Loucy (cell line): ENCODE measurements around the gene NOS3.

Experiments
- H2AFZ ChIP-seq: fragments of 200-600 bp; sonication (generic); 2 replicates; pipeline ENCODE4 v1.6.0; 2016; ENCODE audit warnings: antibody characterized with exemption, mild to moderate bottlenecking, low read length, moderate library complexity
- H3F3A ChIP-seq: fragments of 200-600 bp; 2 replicates; pipeline ENCODE4 v1.6.0; 2016; ENCODE audit warnings: antibody characterized with exemption, low read depth, mild to moderate bottlenecking
- H3K27me3 ChIP-seq: fragments of 200-600 bp; sonication (generic); 2 replicates; pipeline ENCODE4 v1.6.1; 2014; ENCODE audit warnings: low read length, mild to moderate bottlenecking; ENCODE audit not compliant: insufficient read depth, poor library complexity, severe bottlenecking
- H3K36me3 ChIP-seq: fragments of 200-600 bp; sonication (generic); 2 replicates; pipeline ENCODE4 v1.6.1; 2016; ENCODE audit warnings: low read length; ENCODE audit not compliant: insufficient read depth
- H3K4me1 ChIP-seq: fragments of 200-600 bp; sonication (generic); 2 replicates; pipeline ENCODE4 v1.5.1; 2014; ENCODE audit warnings: low read length, mild to moderate bottlenecking; ENCODE audit not compliant: insufficient read depth, poor library complexity, severe bottlenecking
- H3K4me2 ChIP-seq: fragments of 200-600 bp; sonication (generic); 2 replicates; pipeline ENCODE4 v1.6.0; 2014; ENCODE audit warnings: antibody characterized with exemption, low read length, low read depth, mild to moderate bottlenecking; ENCODE audit not compliant: poor library complexity, severe bottlenecking
- H3K4me3 ChIP-seq: fragments of 200-600 bp; sonication (generic); 2 replicates; pipeline ENCODE4 v1.5.1; 2014; ENCODE audit warnings: low read length, mild to moderate bottlenecking, mixed read lengths; ENCODE audit not compliant: poor library complexity, severe bottlenecking
- H3K79me2 ChIP-seq: fragments of 200-600 bp; sonication (generic); 2 replicates; pipeline ENCODE4 v1.6.1; 2014; ENCODE audit warnings: low read length; ENCODE audit not compliant: insufficient read depth
- H3K9ac ChIP-seq: fragments of 200-600 bp; sonication (generic); 2 replicates; pipeline ENCODE4 v1.6.0; 2014; ENCODE audit warnings: mild to moderate bottlenecking, low read depth, low read length, moderate library complexity; ENCODE audit not compliant: poor library complexity, severe bottlenecking
- H3K9me2 ChIP-seq: fragments of 200-600 bp; sonication (generic); replicated peaks from 2 replicates; pipeline ENCODE4 v1.6.1; 2016; ENCODE audit warnings: low read depth, low read length, mixed read lengths
- H3K9me3 ChIP-seq: fragments of 200-600 bp; sonication (generic); 2 replicates; pipeline ENCODE4 v1.6.1; 2014; ENCODE audit warnings: mild to moderate bottlenecking, antibody characterized with exemption, low read length, low read depth; ENCODE audit not compliant: insufficient read depth
- H4K20me1 ChIP-seq: fragments of 200-600 bp; sonication (generic); 2 replicates; pipeline ENCODE4 v1.6.0; 2014; ENCODE audit warnings: antibody characterized with exemption, low read length, mild to moderate bottlenecking; ENCODE audit not compliant: insufficient read depth, poor library complexity, severe bottlenecking
- EZH2phosphoT487 ChIP-seq: fragments of 200-600 bp; IDR thresholded peaks from 2 replicates; pipeline ENCODE4 v1.6.1; 2018; ENCODE audit warnings: antibody characterized with exemption, mild to moderate bottlenecking, moderate library complexity, borderline replicate concordance
- TF ChIP-seq, protein P1 (sequence below): fragments of 200-600 bp; sonication (generic); conservative IDR thresholded peaks from 2 replicates; pipeline ENCODE4 v1.5.1; 2014; ENCODE audit warnings: mild to moderate bottlenecking, antibody characterized with exemption, low read length

Gene NOS3

DNA sequence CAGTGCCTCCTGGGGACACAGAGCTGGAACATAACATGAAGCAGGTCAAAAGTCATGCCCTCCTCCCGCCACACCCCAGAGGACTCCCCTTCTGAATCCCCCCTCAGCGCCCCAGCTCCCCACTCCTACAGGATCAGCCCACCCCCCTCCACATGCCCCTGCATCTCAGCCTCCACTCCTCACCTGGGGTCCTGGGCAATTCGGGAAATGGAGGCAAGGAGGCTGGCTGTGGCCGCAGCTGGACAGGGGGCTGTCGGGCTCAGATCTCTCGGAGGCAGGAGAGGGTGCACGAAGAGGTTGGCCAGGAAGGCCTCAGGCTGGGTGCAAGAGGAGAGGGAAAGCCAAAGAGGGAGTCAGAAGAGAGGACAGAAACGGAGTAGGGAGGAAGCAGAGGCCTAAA, 25.7 kb downstream of the NOS3 start:
- Histone ChIP-seq H4K20me1 (no peaks in the 10 kb centered on the region), H3K9me3 (no peaks in the 10 kb centered on the region), H3K36me3 (no peaks in the 10 kb centered on the region), H3K4me2 (no peak overlapping the region), H3K79me2 (no peaks in the 10 kb centered on the region), H3K9ac (no peak overlapping the region), H3K4me1 (peaks cover 29% of the 10 kb centered on the region), H3K9me2 (no peaks in the 10 kb centered on the region), H2AFZ (no peak overlapping the region), H3K27me3 (no peaks in the 10 kb centered on the region), H3K4me3 (no peak overlapping the region), H3F3A (no peaks in the 10 kb centered on the region)
- TF ChIP-seq, protein P1, sequence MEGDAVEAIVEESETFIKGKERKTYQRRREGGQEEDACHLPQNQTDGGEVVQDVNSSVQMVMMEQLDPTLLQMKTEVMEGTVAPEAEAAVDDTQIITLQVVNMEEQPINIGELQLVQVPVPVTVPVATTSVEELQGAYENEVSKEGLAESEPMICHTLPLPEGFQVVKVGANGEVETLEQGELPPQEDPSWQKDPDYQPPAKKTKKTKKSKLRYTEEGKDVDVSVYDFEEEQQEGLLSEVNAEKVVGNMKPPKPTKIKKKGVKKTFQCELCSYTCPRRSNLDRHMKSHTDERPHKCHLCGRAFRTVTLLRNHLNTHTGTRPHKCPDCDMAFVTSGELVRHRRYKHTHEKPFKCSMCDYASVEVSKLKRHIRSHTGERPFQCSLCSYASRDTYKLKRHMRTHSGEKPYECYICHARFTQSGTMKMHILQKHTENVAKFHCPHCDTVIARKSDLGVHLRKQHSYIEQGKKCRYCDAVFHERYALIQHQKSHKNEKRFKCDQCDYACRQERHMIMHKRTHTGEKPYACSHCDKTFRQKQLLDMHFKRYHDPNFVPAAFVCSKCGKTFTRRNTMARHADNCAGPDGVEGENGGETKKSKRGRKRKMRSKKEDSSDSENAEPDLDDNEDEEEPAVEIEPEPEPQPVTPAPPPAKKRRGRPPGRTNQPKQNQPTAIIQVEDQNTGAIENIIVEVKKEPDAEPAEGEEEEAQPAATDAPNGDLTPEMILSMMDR, result no peak
- TF ChIP-seq EZH2phosphoT487, result no peak

DNA sequence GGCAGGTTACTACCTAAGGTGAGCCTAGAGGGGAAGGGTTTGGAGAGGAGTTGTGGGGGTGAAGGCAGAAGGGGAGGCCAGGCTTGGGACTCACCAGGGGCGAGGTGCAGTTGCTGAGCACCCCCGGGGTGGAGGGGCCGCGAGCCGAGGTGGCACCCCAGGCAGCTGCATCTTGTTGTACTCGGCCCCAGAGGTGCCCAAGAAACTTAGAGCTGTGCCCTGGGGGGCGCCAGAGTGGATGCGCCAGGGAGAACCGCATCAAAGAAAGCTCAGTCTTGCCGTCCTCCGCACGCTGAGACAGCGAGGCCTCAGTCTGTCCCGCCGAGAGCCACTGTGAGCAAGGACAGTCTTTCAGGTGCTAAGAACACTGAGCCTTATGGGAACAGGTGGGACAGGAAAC, 26.1 kb downstream of the NOS3 start:
- TF ChIP-seq, protein P1, result no peak; the same call in 1 of the 2 replicates
- no peak for TF ChIP-seq EZH2phosphoT487
- H3K4me1 ChIP-seq, result peaks cover 29% of the 10 kb centered on the region
- H3K27me3 ChIP-seq, result no peaks in the 10 kb centered on the region
- H3K9ac ChIP-seq, result no peak overlapping the region
- no peak overlapping the region for H3K4me2 ChIP-seq
- no peak overlapping the region for H3K4me3 ChIP-seq
- H3F3A ChIP-seq, result no peaks in the 10 kb centered on the region
- H3K79me2 ChIP-seq, result no peaks in the 10 kb centered on the region
- no peaks in the 10 kb centered on the region for H3K9me3 ChIP-seq
- H3K36me3 ChIP-seq, result no peaks in the 10 kb centered on the region
- H2AFZ ChIP-seq, result no peak overlapping the region
- H4K20me1 ChIP-seq, result no peaks in the 10 kb centered on the region
- no peaks in the 10 kb centered on the region for H3K9me2 ChIP-seq

DNA sequence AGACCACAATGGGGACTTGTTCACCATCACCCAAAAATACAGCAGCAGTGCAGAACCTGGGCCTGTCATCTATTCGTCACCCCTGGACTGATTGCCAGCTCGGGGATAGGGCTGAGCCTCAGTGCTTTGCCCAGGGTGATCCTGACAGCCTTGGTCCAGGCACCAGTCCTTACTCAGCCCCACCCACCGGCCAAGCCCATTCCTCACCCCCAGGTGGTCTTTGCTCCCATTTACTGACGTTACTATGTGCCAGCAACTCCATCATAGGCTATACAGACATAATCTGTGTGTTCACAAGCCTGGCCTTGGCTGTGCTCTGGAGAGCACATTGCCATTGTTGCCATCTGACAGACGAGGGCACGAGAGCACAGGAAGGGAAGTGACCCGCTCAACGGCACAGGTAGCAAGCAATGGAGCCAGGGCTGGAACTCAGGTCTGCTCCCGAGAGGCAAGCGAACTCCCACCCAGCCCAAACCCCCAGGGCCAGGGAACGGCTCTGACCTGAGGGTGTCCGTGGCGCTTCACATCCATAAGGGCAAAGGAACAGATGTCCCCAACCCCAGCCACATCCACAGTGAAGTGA, 26.6 kb downstream of the NOS3 start:
- no peaks in the 10 kb centered on the region for H3K36me3 ChIP-seq
- H4K20me1 ChIP-seq, result no peaks in the 10 kb centered on the region
- TF ChIP-seq, protein P1, result no peak
- no peak for TF ChIP-seq EZH2phosphoT487
- H3F3A ChIP-seq, result no peaks in the 10 kb centered on the region
- peak overlapping the region; percentile 67 for H3K4me3 ChIP-seq
- peaks cover 26% of the 10 kb centered on the region for H3K4me1 ChIP-seq
- no peaks in the 10 kb centered on the region for H3K9me2 ChIP-seq
- no peaks in the 10 kb centered on the region for H3K27me3 ChIP-seq
- peak overlapping the region; percentile 80 for H2AFZ ChIP-seq
- H3K9me3 ChIP-seq, result no peaks in the 10 kb centered on the region
- H3K4me2 ChIP-seq, result peak overlapping the region; percentile 74
- peak overlapping the region; percentile 57 for H3K9ac ChIP-seq
- no peaks in the 10 kb centered on the region for H3K79me2 ChIP-seq
